Endodermal cell (in vitro differentiated cells): Measurements from ENCODE around the gene RNPS1. TPM values are rescaled to one million over a fixed set of nuclear protein-coding genes. Genes with fewer than 3 reads are reported as not detected.

Source experiments
- DNase-seq: peaks from one replicate; pipeline ENCODE4 v3.0.0-alpha.2; 2017
- H3K27ac ChIP-seq: 2 replicates; pipeline ENCODE4 v1.5.1; 2013; ENCODE audit warnings: mild to moderate bottlenecking, low read depth, low read length, moderate library complexity
- H3K27me3 ChIP-seq: 2 replicates; pipeline ENCODE4 v1.6.1; 2013; ENCODE audit warnings: mild to moderate bottlenecking, low read length, moderate library complexity; ENCODE audit not compliant: insufficient read depth, control insufficient read depth, poor library complexity, severe bottlenecking
- H3K36me3 ChIP-seq: 2 replicates; pipeline ENCODE4 v1.7.0; 2013; ENCODE audit warnings: mild to moderate bottlenecking, low read length, moderate library complexity; ENCODE audit not compliant: control insufficient read depth, insufficient read depth
- H3K4me1 ChIP-seq: one replicate; pipeline ENCODE4 v1.7.0; 2013; ENCODE audit warnings: low read length; ENCODE audit not compliant: control insufficient read depth, insufficient read depth
- H3K4me3 ChIP-seq: 2 replicates; pipeline ENCODE4 v1.5.1; 2013; ENCODE audit warnings: mild to moderate bottlenecking, low read length, moderate library complexity
- H3K9ac ChIP-seq: 2 replicates; pipeline ENCODE4 v1.6.1; 2013; ENCODE audit warnings: mild to moderate bottlenecking, low read length, moderate library complexity; ENCODE audit not compliant: poor library complexity, severe bottlenecking; ENCODE audit errors: extremely low read depth
- H3K9me3 ChIP-seq: 2 replicates; pipeline ENCODE4 v1.6.1; 2013; ENCODE audit warnings: mild to moderate bottlenecking, low read length, moderate library complexity; ENCODE audit not compliant: control insufficient read depth
- H3K27ac Mint-ChIP-seq: 2 replicates; pipeline ENCODE4 v1.8.0; 2020; ENCODE audit warnings: mixed read lengths
- H3K27me3 Mint-ChIP-seq: 2 replicates; pipeline ENCODE4 v1.8.0; 2021; ENCODE audit warnings: mild to moderate bottlenecking, mixed read lengths; ENCODE audit not compliant: insufficient read depth
- H3K36me3 Mint-ChIP-seq: 2 replicates; pipeline ENCODE4 v1.8.0; 2020; ENCODE audit warnings: low read depth, mixed read lengths
- H3K4me1 Mint-ChIP-seq: 2 replicates; pipeline ENCODE4 v1.8.0; 2020; ENCODE audit warnings: mixed read lengths
- H3K4me3 Mint-ChIP-seq: 2 replicates; pipeline ENCODE4 v1.8.0; 2020; ENCODE audit warnings: mild to moderate bottlenecking, moderate library complexity, mixed read lengths
- H3K9me3 Mint-ChIP-seq: 2 replicates; pipeline ENCODE4 v1.8.0; 2020; ENCODE audit warnings: mild to moderate bottlenecking, mixed read lengths
- WGBS, 2 experiments: methylation state at CpG; one replicate each; pipeline versions ENCODE4 v1.1.5 to v1.1.7; 2013; ENCODE audit warnings: missing lambda C conversion rate in 2 of 2, mixed read lengths in 1 of 2; ENCODE audit not compliant: insufficient coverage in 1 of 2, insufficient read length in 1 of 2; 5-methylcytosine and 5-hydroxymethylcytosine counted together
- total RNA-seq, 2 donors: library from RNA; stranded (reverse); fragmentation: NEBNext Ultra II Directional in 1 of 2; extraction: Animal tissue kit (Norgen Biotek cat#: 25700) in 1 of 2; gene quantifications; 2 replicates in 1 of 2; 3 replicates in 1 of 2; pipeline ENCODE4 v1.2.1, GENCODE V29; 2021
- TF ChIP-seq, protein P1 (sequence below): fragments of 200-600 bp; sonication (generic); conservative IDR thresholded peaks from 2 replicates; pipeline ENCODE4 v1.5.0; 2021; ENCODE audit warnings: antibody characterized with exemption, mild to moderate bottlenecking

The RNPS1 gene
- total RNA-seq, 2 donors from 2014 or later: 273 to 289 TPM

DNA sequence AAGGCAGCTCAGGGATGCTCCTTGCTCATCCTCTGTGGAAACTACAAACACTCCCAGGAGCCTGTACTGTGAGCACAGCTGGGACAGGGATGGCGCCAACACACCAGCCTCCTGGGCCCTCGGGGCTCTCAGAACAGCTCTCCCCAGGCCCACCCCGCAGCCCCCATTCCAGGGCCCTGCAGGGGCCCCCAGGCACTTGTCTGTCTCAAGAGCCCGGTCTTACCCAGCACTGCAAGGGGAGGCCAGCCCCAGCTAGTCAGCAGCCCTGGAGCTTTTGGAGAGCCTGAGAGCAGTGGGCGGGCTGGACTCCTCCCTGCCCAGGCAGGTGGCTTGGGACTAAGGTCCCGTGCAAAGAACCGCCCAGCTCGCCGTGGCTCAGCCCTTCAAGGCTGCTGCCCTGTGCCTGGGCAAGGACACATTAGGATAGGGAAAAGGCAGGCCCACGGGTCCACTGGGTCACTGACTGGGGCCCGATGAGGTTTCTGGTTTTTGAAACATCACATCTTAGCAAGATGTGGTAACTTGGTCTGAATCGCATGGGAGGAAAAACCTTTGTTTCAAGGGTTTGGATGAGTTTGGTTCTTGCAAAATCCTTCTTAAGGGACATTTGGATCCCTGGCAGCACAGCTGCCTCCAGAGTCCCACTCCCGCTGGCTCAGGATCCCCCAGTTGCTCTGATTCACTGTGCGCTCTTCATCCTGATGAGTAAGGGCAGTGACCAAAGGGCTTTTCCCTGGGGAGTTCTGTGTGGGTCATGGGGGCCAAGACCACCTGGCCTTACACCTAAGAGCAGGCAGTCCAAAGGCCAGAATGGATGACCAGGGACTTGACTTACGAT lies 28.9 kb downstream of the RNPS1 start:
- Mint-ChIP-seq H3K4me3 (no peak overlapping the region), H3K27me3 (peaks cover 22% of the 10 kb centered on the region), H3K4me1 (no peaks in the 10 kb centered on the region), H3K36me3 (peaks cover 24% of the 10 kb centered on the region), H3K27ac (no peak overlapping the region), H3K9me3 (no peaks in the 10 kb centered on the region)
- 76 to 79% methylated on average over 9 to 15 of the region's 15 CpGs for WGBS, 2 experiments
- TF ChIP-seq, protein P1, sequence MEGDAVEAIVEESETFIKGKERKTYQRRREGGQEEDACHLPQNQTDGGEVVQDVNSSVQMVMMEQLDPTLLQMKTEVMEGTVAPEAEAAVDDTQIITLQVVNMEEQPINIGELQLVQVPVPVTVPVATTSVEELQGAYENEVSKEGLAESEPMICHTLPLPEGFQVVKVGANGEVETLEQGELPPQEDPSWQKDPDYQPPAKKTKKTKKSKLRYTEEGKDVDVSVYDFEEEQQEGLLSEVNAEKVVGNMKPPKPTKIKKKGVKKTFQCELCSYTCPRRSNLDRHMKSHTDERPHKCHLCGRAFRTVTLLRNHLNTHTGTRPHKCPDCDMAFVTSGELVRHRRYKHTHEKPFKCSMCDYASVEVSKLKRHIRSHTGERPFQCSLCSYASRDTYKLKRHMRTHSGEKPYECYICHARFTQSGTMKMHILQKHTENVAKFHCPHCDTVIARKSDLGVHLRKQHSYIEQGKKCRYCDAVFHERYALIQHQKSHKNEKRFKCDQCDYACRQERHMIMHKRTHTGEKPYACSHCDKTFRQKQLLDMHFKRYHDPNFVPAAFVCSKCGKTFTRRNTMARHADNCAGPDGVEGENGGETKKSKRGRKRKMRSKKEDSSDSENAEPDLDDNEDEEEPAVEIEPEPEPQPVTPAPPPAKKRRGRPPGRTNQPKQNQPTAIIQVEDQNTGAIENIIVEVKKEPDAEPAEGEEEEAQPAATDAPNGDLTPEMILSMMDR: no peak
- DNase-seq: peak; percentile 70
- no peaks in the 10 kb centered on the region for H3K9me3 ChIP-seq
- no peak overlapping the region for H3K4me3 ChIP-seq
- no peak overlapping the region for H3K27ac ChIP-seq
- peaks cover 25% of the 10 kb centered on the region for H3K27me3 ChIP-seq
- H3K4me1 ChIP-seq: no peaks in the 10 kb centered on the region
- H3K9ac ChIP-seq: no peak overlapping the region
- peaks cover 21% of the 10 kb centered on the region for H3K36me3 ChIP-seq

- H3K36me3 Mint-ChIP-seq: peaks cover 20% of the 10 kb centered on the region
- H3K4me1 Mint-ChIP-seq: no peaks in the 10 kb centered on the region
- peaks cover 17% of the 10 kb centered on the region for H3K36me3 ChIP-seq
- H3K4me1 ChIP-seq: no peaks in the 10 kb centered on the region
- H3K4me3 ChIP-seq: no peak overlapping the region
- H3K27me3 Mint-ChIP-seq: peaks cover 22% of the 10 kb centered on the region
- H3K27ac Mint-ChIP-seq: no peak overlapping the region
- no peaks in the 10 kb centered on the region for H3K9me3 ChIP-seq
- H3K27me3 ChIP-seq: peaks cover 25% of the 10 kb centered on the region
- DNase-seq: no peak
- 71 to 75% methylated on average over 10 to 18 of the region's 18 CpGs for WGBS, 2 experiments
- H3K9ac ChIP-seq: no peak overlapping the region
- no peaks in the 10 kb centered on the region for H3K9me3 Mint-ChIP-seq
- H3K4me3 Mint-ChIP-seq: no peak overlapping the region
- TF ChIP-seq, protein P1: no peak
- no peak overlapping the region for H3K27ac ChIP-seq
Measured at GRCh38 chr16:2238150-2238837, 29.6 kb downstream of the RNPS1 start.

GRCh38 chr16:2237493-2238149 lies 30.3 kb downstream of the RNPS1 start:
- TF ChIP-seq, protein P1: no peak
- DNase-seq: peak; percentile 79
- H3K27me3 Mint-ChIP-seq: peaks cover 22% of the 10 kb centered on the region
- no peaks in the 10 kb centered on the region for H3K4me1 Mint-ChIP-seq
- H3K27ac ChIP-seq: no peak overlapping the region
- H3K4me1 ChIP-seq: no peaks in the 10 kb centered on the region
- H3K9me3 ChIP-seq: no peaks in the 10 kb centered on the region
- H3K27ac Mint-ChIP-seq: no peak overlapping the region
- peaks cover 18% of the 10 kb centered on the region for H3K36me3 Mint-ChIP-seq
- H3K4me3 Mint-ChIP-seq: peak overlapping the region; percentile 38
- no peaks in the 10 kb centered on the region for H3K9me3 Mint-ChIP-seq
- H3K27me3 ChIP-seq: peaks cover 25% of the 10 kb centered on the region
- WGBS, 2 experiments: 23 to 47% methylated on average over 34 to 65 of the region's 65 CpGs
- no peak overlapping the region for H3K4me3 ChIP-seq
- no peak overlapping the region for H3K9ac ChIP-seq
- H3K36me3 ChIP-seq: peaks cover 15% of the 10 kb centered on the region
